Measurements from ENCODE around the gene TEAD4. TPM values are rescaled to one million over a fixed set of nuclear protein-coding genes. Genes with fewer than 3 reads are reported as not detected.

Gene TEAD4
- polyA plus RNA-seq, 4 donors, result 9.4 to 20.0 (median 19.2) TPM

- no peak for DNase-seq (ENCODE audit: low read depth in 4 of 4, low spot score in 3 of 4)
These were observed 68.9 kb downstream of the TEAD4 start for GRCh38 chr12:3028108-3028507.

- no peak for DNase-seq (ENCODE audit: low read depth in 4 of 4, low spot score in 3 of 4)
These were observed 71.7 kb downstream of the TEAD4 start for GRCh38 chr12:3030821-3031429.

GRCh38 chr12:3032161-3032560 lies 73.0 kb downstream of the TEAD4 start:
- no peak for DNase-seq (ENCODE audit: low read depth in 4 of 4, low spot score in 3 of 4)

- DNase-seq (ENCODE audit: low read depth in 4 of 4, low spot score in 3 of 4), result peak in 3 of 4 donors; percentile 46 to 51 (median 50)
These were observed 73.8 kb downstream of the TEAD4 start for GRCh38 chr12:3032770-3033538.

- DNase-seq (ENCODE audit: low read depth in 4 of 4, low spot score in 3 of 4), result no peak
These were observed 74.3 kb downstream of the TEAD4 start for GRCh38 chr12:3033539-3033867.

GRCh38 chr12:3034067-3034750 lies 75.0 kb downstream of the TEAD4 start:
- DNase-seq (ENCODE audit: low read depth in 4 of 4, low spot score in 3 of 4), result peak in 1 of 4 donors; percentile 46

GRCh38 chr12:3035171-3035570 lies 76.0 kb downstream of the TEAD4 start:
- DNase-seq (ENCODE audit: low read depth in 4 of 4, low spot score in 3 of 4), result no peak

- DNase-seq (ENCODE audit: low read depth in 4 of 4, low spot score in 3 of 4), result no peak
These were observed 76.9 kb downstream of the TEAD4 start for GRCh38 chr12:3035815-3036702.

GRCh38 chr12:3036901-3037600 lies 77.9 kb downstream of the TEAD4 start:
- DNase-seq (ENCODE audit: low read depth in 4 of 4, low spot score in 3 of 4), result no peak

GRCh38 chr12:3038166-3038565 lies 79.0 kb downstream of the TEAD4 start:
- no peak for DNase-seq (ENCODE audit: low read depth in 4 of 4, low spot score in 3 of 4)

GRCh38 chr12:3038926-3039510 lies 79.8 kb downstream of the TEAD4 start:
- DNase-seq (ENCODE audit: low read depth in 4 of 4, low spot score in 3 of 4), result no peak

GRCh38 chr12:3040026-3040656 lies 80.9 kb downstream of the TEAD4 start:
- DNase-seq (ENCODE audit: low read depth in 4 of 4, low spot score in 3 of 4), result no peak

GRCh38 chr12:3040663-3041544 lies 81.7 kb downstream of the TEAD4 start:
- no peak for DNase-seq (ENCODE audit: low read depth in 4 of 4, low spot score in 3 of 4)

GRCh38 chr12:3041558-3042164 lies 82.5 kb downstream of the TEAD4 start:
- peak in 1 of 4 donors; percentile 47 for DNase-seq (ENCODE audit: low read depth in 4 of 4, low spot score in 3 of 4)

GRCh38 chr12:3042394-3042793 lies 83.2 kb downstream of the TEAD4 start:
- no peak for DNase-seq (ENCODE audit: low read depth in 4 of 4, low spot score in 3 of 4)

- DNase-seq (ENCODE audit: low read depth in 4 of 4, low spot score in 3 of 4), result no peak
These were observed 83.6 kb downstream of the TEAD4 start for GRCh38 chr12:3042826-3043225.

- no peak for DNase-seq (ENCODE audit: low read depth in 4 of 4, low spot score in 3 of 4)
These were observed 84.2 kb downstream of the TEAD4 start for GRCh38 chr12:3043406-3043805.

GRCh38 chr12:3044141-3044630 lies 85.0 kb downstream of the TEAD4 start:
- DNase-seq (ENCODE audit: low read depth in 4 of 4, low spot score in 3 of 4), result no peak

All from left renal pelvis (tissue), 4 donors.